ENCODE data around the gene CHRNB2. TPM values are rescaled to one million over a fixed set of nuclear protein-coding genes. Genes with fewer than 3 reads are reported as not detected.

CHRNB2 gene
- total and polyA plus RNA-seq, 9 donors: 0.04 to 0.25 (median 0.15) TPM; not detected in 3

DNA sequence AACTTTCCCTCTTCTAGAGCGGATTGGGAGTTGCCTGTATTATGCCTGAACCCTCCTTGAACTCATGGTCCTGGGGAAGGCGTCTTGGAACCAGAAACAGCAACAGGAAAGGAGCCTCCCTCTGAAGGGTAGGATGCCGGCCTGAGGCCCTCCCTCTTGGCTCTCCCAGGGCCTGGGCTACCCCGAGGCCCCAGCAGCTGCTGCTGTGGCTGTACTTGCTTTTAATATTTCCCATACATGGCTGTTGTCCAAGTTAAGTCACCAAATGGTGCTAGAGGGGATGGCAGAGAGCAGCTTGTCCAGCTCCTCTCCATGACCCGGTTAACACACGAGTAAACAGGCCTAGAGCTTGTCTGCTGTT is 10.5 kb downstream of the CHRNB2 start:
- WGBS, 3 donors: 3 to 12% (median 3%) methylated on average over 6 of the region's 6 CpGs
- Histone ChIP-seq H3K27me3 (no peaks in the 10 kb centered on the region), H3K4me3 (no peak overlapping the region), H3K9me3 (no peaks in the 10 kb centered on the region), H3K27ac (peak overlapping the region in 1 of 2 donors; percentile 40), H3K36me3 (no peaks in the 10 kb centered on the region), H3K4me1 (ENCODE audit: insufficient read depth) (peaks cover 10% of the 10 kb centered on the region)
- peak; percentile 41 to 77 (median 57) for DNase-seq
- TF ChIP-seq POLR2A (IDR thresholded peaks at IDR 0.05) (no peak), CTCF (IDR thresholded peaks at IDR 0.05) (no peak), EP300 (IDR thresholded peaks at IDR 0.05) (no peak)
- intact Hi-C loops (cut with DNase I): no loop called here

GRCh38 chr1:154579374-154579773 is 11.8 kb downstream of the CHRNB2 start:
- no peak overlapping the region for H3K27ac ChIP-seq
- TF ChIP-seq CTCF (IDR thresholded peaks at IDR 0.05): no peak
- no peak for TF ChIP-seq POLR2A (IDR thresholded peaks at IDR 0.05)
- no peak for TF ChIP-seq EP300 (IDR thresholded peaks at IDR 0.05)
- peaks cover 14% of the 10 kb centered on the region for H3K4me1 ChIP-seq (ENCODE audit: insufficient read depth)
- DNase-seq: no peak
- no peaks in the 10 kb centered on the region for H3K9me3 ChIP-seq
- no peaks in the 10 kb centered on the region for H3K36me3 ChIP-seq
- H3K4me3 ChIP-seq: no peak overlapping the region
- intact Hi-C loops (cut with DNase I): no loop called here
- H3K27me3 ChIP-seq: no peaks in the 10 kb centered on the region
- WGBS, 3 donors: 51 to 66% (median 61%) methylated on average over 8 of the region's 8 CpGs

GRCh38 chr1:154581766-154582165 is 14.2 kb downstream of the CHRNB2 start:
- Histone ChIP-seq H3K4me3 (no peak overlapping the region), H3K9me3 (no peaks in the 10 kb centered on the region), H3K36me3 (no peaks in the 10 kb centered on the region), H3K4me1 (ENCODE audit: insufficient read depth) (peaks cover 14% of the 10 kb centered on the region), H3K27ac (no peak overlapping the region), H3K27me3 (no peaks in the 10 kb centered on the region)
- intact Hi-C loops (cut with DNase I): no loop called here
- DNase-seq: no peak
- WGBS, 3 donors: 73 to 90% (median 80%) methylated on average over 3 of the region's 3 CpGs
- TF ChIP-seq POLR2A (IDR thresholded peaks at IDR 0.05) (no peak), CTCF (IDR thresholded peaks at IDR 0.05) (no peak), EP300 (IDR thresholded peaks at IDR 0.05) (no peak)

DNA sequence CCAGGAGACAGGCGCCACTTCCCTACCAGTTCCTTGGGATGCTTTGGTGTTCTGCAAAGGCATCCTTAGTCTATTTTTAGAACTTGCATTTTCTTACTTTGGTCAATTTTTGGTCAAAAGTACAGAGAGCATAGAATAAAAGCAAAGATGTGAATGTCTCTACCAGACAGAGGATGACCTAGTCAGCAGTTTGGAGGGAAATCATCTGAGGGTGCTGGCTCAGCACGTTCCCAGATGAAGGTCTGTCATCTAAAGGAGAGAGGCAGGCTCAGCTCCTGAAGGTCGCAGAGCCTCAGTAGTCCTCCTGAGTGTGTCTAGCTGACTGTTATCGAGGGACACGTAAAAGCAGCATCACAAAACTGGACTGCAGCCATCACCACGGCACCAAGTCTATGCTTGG is 15.3 kb downstream of the CHRNB2 start:
- Histone ChIP-seq H3K4me3 (no peak overlapping the region), H3K27ac (no peak overlapping the region), H3K9me3 (no peaks in the 10 kb centered on the region), H3K4me1 (ENCODE audit: insufficient read depth) (peaks cover 9% of the 10 kb centered on the region), H3K36me3 (no peaks in the 10 kb centered on the region), H3K27me3 (no peaks in the 10 kb centered on the region)
- TF ChIP-seq CTCF (IDR thresholded peaks at IDR 0.05): no peak
- TF ChIP-seq EP300 (IDR thresholded peaks at IDR 0.05): no peak
- TF ChIP-seq POLR2A (IDR thresholded peaks at IDR 0.05): no peak
- WGBS, 3 donors: 74 to 80% (median 79%) methylated on average over 6 of the region's 6 CpGs
- intact Hi-C loops (cut with DNase I): no loop called here
- no peak for DNase-seq

Measured in ovary (tissue), 9 donors.